Measurements from ENCODE around the gene UPF2. TPM values are rescaled to one million over a fixed set of nuclear protein-coding genes. Genes with fewer than 3 reads are reported as not detected.

Gene UPF2
- total and polyA plus RNA-seq, 2 of the 13 experiments (the other 11 are each of a cell fraction or from before 2014, with no cell fraction given), result 6.2 to 14.5 TPM

DNA sequence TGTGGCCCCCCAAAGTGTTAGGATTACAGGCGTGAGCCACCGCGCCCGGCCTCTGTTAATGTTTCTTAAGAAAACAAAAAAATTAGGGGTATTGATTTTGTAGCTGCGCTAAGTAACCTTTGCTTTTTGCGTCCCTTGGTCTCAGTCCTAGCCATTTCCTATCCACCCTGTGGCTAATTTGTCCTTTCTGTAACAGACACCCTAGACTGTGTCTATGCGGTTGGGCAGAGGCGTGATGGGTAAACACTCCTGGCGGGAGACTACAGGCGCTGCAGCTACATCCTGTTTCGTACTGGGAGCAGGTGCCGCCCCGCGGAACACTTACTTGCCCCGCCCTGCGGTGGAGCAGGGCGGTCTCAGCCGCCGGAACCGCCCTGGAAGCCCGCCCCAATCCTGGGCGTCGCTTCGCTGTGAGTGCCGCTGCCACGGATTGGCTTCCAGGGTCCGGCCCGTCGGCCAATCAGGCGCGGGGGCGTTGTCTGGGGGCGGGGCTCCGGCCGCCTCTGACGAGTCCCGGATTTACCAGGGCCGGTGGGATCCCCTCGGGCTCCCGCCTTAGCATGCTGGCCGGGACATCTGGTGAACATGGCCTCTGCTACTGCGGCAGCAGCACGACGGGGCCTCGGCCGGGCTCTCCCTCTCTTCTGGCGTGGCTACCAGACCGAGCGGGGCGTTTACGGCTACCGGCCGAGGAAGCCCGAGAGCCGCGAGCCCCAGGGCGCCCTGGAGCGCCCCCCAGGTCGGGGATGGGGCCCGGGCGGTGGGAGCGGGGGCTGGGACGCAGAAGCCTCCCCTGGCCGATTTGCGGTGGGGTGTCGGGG lies 26.1 kb upstream of the UPF2 start, which contains the start of gene DHTKD1 (continued):
- TF ChIP-seq HNRNPLL (IDR thresholded peaks at IDR 0.05; ENCODE audit: low read depth, low read length, poor library complexity, severe bottlenecking) (peak; percentile 85), ASH2L (IDR thresholded peaks at IDR 0.05; ENCODE audit: insufficient read length, low read depth, low read length) (peak; percentile 51), ZNF230 (CRISPR knock-in tag; IDR thresholded peaks at IDR 0.05) (peak; percentile 71; the same call in 1 of the 2 replicates), SRSF1 (optimal IDR thresholded peaks at IDR 0.05; ENCODE audit: low read depth, low read length) (peak; percentile 78), SKI (IDR thresholded peaks at IDR 0.05; ENCODE audit: partially characterized antibody) (peak; percentile 89), CREM (IDR thresholded peaks at IDR 0.05) (peak; percentile 46), CREM (CRISPR knock-in tag; IDR thresholded peaks at IDR 0.05) (no peak), KDM5A (IDR thresholded peaks at IDR 0.05; ENCODE audit: borderline replicate concordance, low read length) (0 out of 2 replicates have a peak, but pooled peaks have one; percentile 24), HDAC1 (CRISPR knock-in tag; IDR thresholded peaks at IDR 0.05) (peak; percentile 73; the same call in 1 of the 2 replicates), TBX3 (IDR thresholded peaks at IDR 0.05; ENCODE audit: borderline replicate concordance) (peak; percentile 76; the same call in 1 of the 2 replicates), ZNF431 (CRISPR knock-in tag; IDR thresholded peaks at IDR 0.05; ENCODE audit: borderline replicate concordance, low read depth) (0 out of 2 replicates have a peak, but pooled peaks have one; percentile 26), MED8 (CRISPR knock-in tag; IDR thresholded peaks at IDR 0.05; ENCODE audit: insufficient replicate concordance) (no peak), ZNF775 (CRISPR knock-in tag; IDR thresholded peaks at IDR 0.05; ENCODE audit: borderline replicate concordance) (0 out of 2 replicates have a peak, but pooled peaks have one; percentile 17), ZFP1 (CRISPR knock-in tag; IDR thresholded peaks at IDR 0.05) (0 out of 2 replicates have a peak, but pooled peaks have one; percentile 50), TAF1 (CRISPR knock-in tag; IDR thresholded peaks at IDR 0.05) (peak; percentile 87), MLX (CRISPR knock-in tag; IDR thresholded peaks at IDR 0.05) (peak; percentile 60; the same call in 1 of the 2 replicates), MXD3 (CRISPR knock-in tag; IDR thresholded peaks at IDR 0.05) (0 out of 2 replicates have a peak, but pooled peaks have one; percentile 49), SP4 (CRISPR knock-in tag; IDR thresholded peaks at IDR 0.05) (peak; percentile 95), ZNF557 (CRISPR knock-in tag; IDR thresholded peaks at IDR 0.05) (no peak)
- TF ChIP-seq, protein P1, sequence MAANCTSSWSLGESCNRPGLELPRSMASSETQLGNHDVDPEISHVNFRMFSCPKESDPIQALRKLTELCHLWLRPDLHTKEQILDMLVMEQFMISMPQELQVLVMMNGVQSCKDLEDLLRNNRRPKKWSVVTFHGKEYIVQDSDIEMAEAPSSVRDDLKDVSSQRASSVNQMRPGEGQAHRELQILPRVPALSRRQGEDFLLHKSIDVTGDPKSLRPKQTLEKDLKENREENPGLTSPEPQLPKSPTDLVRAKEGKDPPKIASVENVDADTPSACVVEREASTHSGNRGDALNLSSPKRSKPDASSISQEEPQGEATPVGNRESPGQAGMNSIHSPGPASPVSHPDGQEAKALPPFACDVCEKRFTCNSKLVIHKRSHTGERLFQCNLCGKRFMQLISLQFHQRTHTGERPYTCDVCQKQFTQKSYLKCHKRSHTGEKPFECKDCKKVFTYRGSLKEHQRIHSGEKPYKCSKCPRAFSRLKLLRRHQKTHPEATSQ (CRISPR knock-in tag; IDR thresholded peaks at IDR 0.05; ENCODE audit: borderline replicate concordance), result no peak
- TF ChIP-seq, protein P2, sequence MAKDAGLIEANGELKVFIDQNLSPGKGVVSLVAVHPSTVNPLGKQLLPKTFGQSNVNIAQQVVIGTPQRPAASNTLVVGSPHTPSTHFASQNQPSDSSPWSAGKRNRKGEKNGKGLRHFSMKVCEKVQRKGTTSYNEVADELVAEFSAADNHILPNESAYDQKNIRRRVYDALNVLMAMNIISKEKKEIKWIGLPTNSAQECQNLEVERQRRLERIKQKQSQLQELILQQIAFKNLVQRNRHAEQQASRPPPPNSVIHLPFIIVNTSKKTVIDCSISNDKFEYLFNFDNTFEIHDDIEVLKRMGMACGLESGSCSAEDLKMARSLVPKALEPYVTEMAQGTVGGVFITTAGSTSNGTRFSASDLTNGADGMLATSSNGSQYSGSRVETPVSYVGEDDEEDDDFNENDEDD (CRISPR knock-in tag; IDR thresholded peaks at IDR 0.05; ENCODE audit: borderline replicate concordance), result peak; percentile 84; the same call in 1 of the 2 replicates
- TF ChIP-seq, protein P3, sequence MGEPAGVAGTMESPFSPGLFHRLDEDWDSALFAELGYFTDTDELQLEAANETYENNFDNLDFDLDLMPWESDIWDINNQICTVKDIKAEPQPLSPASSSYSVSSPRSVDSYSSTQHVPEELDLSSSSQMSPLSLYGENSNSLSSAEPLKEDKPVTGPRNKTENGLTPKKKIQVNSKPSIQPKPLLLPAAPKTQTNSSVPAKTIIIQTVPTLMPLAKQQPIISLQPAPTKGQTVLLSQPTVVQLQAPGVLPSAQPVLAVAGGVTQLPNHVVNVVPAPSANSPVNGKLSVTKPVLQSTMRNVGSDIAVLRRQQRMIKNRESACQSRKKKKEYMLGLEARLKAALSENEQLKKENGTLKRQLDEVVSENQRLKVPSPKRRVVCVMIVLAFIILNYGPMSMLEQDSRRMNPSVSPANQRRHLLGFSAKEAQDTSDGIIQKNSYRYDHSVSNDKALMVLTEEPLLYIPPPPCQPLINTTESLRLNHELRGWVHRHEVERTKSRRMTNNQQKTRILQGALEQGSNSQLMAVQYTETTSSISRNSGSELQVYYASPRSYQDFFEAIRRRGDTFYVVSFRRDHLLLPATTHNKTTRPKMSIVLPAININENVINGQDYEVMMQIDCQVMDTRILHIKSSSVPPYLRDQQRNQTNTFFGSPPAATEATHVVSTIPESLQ (CRISPR knock-in tag; conservative IDR thresholded peaks at IDR 0.05), result 0 out of 2 replicates have a peak, but pooled peaks have one; percentile 22
